Body of pancreas (tissue), 4 donors: ENCODE results near the gene MED12L.

Experiments
- POLR2A ChIP-seq, 3 donors: fragments of 450-650 bp; IDR thresholded peaks; one replicate each; pipeline ENCODE4 v1.6.1; 2016; ENCODE audit warnings: antibody characterized with exemption in 3 of 3, mild to moderate bottlenecking in 2 of 3
- TF ChIP-seq, protein P1 (sequence below), 7 experiments: fragments of 450-650 bp in 4 of 7; fragments of 200-600 bp in 3 of 7; sonication (generic) in 3 of 7; IDR thresholded peaks; one replicate each; pipeline ENCODE4 v1.5.1; 2016 to 2019; ENCODE audit warnings: antibody characterized with exemption in 7 of 7

DNA sequence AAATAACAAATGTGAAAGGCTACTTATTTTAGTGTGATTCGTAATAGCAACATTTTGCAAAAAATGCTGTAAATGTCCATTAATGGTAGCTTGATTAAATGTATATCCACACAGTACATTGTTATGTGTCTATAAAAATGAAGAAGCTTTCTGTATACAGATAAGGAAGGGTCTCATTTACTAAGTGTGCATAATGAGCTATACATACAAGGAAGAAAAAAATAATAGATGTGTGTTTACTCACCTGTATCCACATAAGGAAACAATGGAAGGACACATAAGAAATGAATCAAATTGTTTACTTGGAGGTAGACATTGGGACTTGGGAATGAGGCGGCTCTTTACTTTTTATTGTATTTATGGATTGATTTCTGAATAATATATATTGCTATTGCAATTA lies 34.9 kb downstream of the MED12L start:
- TF ChIP-seq, protein P1, sequence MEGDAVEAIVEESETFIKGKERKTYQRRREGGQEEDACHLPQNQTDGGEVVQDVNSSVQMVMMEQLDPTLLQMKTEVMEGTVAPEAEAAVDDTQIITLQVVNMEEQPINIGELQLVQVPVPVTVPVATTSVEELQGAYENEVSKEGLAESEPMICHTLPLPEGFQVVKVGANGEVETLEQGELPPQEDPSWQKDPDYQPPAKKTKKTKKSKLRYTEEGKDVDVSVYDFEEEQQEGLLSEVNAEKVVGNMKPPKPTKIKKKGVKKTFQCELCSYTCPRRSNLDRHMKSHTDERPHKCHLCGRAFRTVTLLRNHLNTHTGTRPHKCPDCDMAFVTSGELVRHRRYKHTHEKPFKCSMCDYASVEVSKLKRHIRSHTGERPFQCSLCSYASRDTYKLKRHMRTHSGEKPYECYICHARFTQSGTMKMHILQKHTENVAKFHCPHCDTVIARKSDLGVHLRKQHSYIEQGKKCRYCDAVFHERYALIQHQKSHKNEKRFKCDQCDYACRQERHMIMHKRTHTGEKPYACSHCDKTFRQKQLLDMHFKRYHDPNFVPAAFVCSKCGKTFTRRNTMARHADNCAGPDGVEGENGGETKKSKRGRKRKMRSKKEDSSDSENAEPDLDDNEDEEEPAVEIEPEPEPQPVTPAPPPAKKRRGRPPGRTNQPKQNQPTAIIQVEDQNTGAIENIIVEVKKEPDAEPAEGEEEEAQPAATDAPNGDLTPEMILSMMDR (IDR thresholded peaks at IDR 0.05): no peak
- no peak for TF ChIP-seq POLR2A (IDR thresholded peaks at IDR 0.05)
